Activated T-helper 1 cell treated with anti-CD3 and anti-CD28 coated beads, Interleukin-12 subunit alpha, Interleukin-12 subunit beta, Interleukin-2, Interleukin-4 antibody, amounts not matched to agents 30 ng/mL and 10 ng/mL and 1 ng/mL, durations not matched to agents 14 hours and 24 hours and 36 hours (primary cell): Measurements from ENCODE around the gene RBM26. TPM values are rescaled to one million over a fixed set of nuclear protein-coding genes. Genes with fewer than 3 reads are reported as not detected.
"Not testable (repeated sequence)": the region's sequence is repeated elsewhere in the genome, so short reads cannot be mapped to it uniquely, and the experiment has no call there.

Source experiments
- DNase-seq: peaks from one replicate; pipeline ENCODE4 v3.0.0; 2021; ENCODE audit warnings: low spot score
- H3K27ac Mint-ChIP-seq: one replicate; pipeline ENCODE4 v1.8.0; 2021; ENCODE audit warnings: mild to moderate bottlenecking, mixed read lengths
- H3K27me3 Mint-ChIP-seq: one replicate; pipeline ENCODE4 v1.8.0; 2022; ENCODE audit warnings: mild to moderate bottlenecking, moderate library complexity, mixed read lengths; ENCODE audit not compliant: insufficient read depth
- H3K36me3 Mint-ChIP-seq: one replicate; pipeline ENCODE4 v1.8.0; 2021; ENCODE audit warnings: low read depth, mixed read lengths
- H3K4me1 Mint-ChIP-seq: one replicate; pipeline ENCODE4 v1.8.0; 2021; ENCODE audit warnings: low read depth, mixed read lengths
- H3K4me3 Mint-ChIP-seq: one replicate; pipeline ENCODE4 v1.8.0; 2021; ENCODE audit warnings: mild to moderate bottlenecking, moderate library complexity, mixed read lengths
- H3K9me3 Mint-ChIP-seq: one replicate; pipeline ENCODE4 v1.8.0; 2021; ENCODE audit warnings: mixed read lengths
- intact Hi-C: fragments of 100-400 bp; cut with micrococcal nuclease; formaldehyde crosslinking; loops from one replicate; pipeline ENCODE4 v1.15.1; 2024
- total RNA-seq: library from RNA; stranded (reverse); gene quantifications from 2 replicates; pipeline ENCODE4 v1.2.3, GENCODE V29; 2022

RBM26 gene
- total RNA-seq, 1 donor from 2014 or later = 99.3 TPM

- Mint-ChIP-seq H3K4me3 (no peak overlapping the region), H3K36me3 (peaks cover 3% of the 10 kb centered on the region), H3K4me1 (no peaks in the 10 kb centered on the region), H3K27me3 (peaks cover 21% of the 10 kb centered on the region), H3K9me3 (no peaks in the 10 kb centered on the region), H3K27ac (no peak overlapping the region)
- DNase-seq = no peak
- intact Hi-C loops = no loop called here
Observed at GRCh38 chr13:79306650-79307049, 99.4 kb downstream of the RBM26 start.

- no peaks in the 10 kb centered on the region for H3K4me1 Mint-ChIP-seq
- no peaks in the 10 kb centered on the region for H3K9me3 Mint-ChIP-seq
- H3K27ac Mint-ChIP-seq = no peak overlapping the region
- H3K27me3 Mint-ChIP-seq = peaks cover 4% of the 10 kb centered on the region
- intact Hi-C loops = no loop called here
- no peak for DNase-seq
- H3K36me3 Mint-ChIP-seq = no peaks in the 10 kb centered on the region
- no peak overlapping the region for H3K4me3 Mint-ChIP-seq
Observed at GRCh38 chr13:79297128-79297527, 108.9 kb downstream of the RBM26 start.

GRCh38 chr13:79295906-79296706 lies 109.9 kb downstream of the RBM26 start:
- DNase-seq = no peak
- intact Hi-C loops = no loop called here
- H3K4me3 Mint-ChIP-seq = no peak overlapping the region
- H3K27ac Mint-ChIP-seq = no peak overlapping the region
- H3K27me3 Mint-ChIP-seq = peaks cover 4% of the 10 kb centered on the region
- H3K36me3 Mint-ChIP-seq = no peaks in the 10 kb centered on the region
- no peaks in the 10 kb centered on the region for H3K4me1 Mint-ChIP-seq
- no peaks in the 10 kb centered on the region for H3K9me3 Mint-ChIP-seq

- Mint-ChIP-seq H3K9me3 (no peaks in the 10 kb centered on the region), H3K4me3 (no peak overlapping the region), H3K27me3 (peaks cover 11% of the 10 kb centered on the region), H3K27ac (no peak overlapping the region), H3K36me3 (no peaks in the 10 kb centered on the region), H3K4me1 (no peaks in the 10 kb centered on the region)
- intact Hi-C loops = no loop called here
- DNase-seq = no peak
Observed at GRCh38 chr13:79290595-79291244, 115.3 kb downstream of the RBM26 start.

GRCh38 chr13:79289571-79289970 lies 116.5 kb downstream of the RBM26 start:
- peaks cover 16% of the 10 kb centered on the region for H3K27me3 Mint-ChIP-seq
- no peak overlapping the region for H3K4me3 Mint-ChIP-seq
- intact Hi-C loops = no loop called here
- no peak for DNase-seq
- no peak overlapping the region for H3K27ac Mint-ChIP-seq
- H3K4me1 Mint-ChIP-seq = no peaks in the 10 kb centered on the region
- no peaks in the 10 kb centered on the region for H3K36me3 Mint-ChIP-seq
- no peaks in the 10 kb centered on the region for H3K9me3 Mint-ChIP-seq

- H3K36me3 Mint-ChIP-seq = no peaks in the 10 kb centered on the region
- intact Hi-C loops = no loop called here
- DNase-seq = no peak
- no peak overlapping the region for H3K4me3 Mint-ChIP-seq
- H3K9me3 Mint-ChIP-seq = no peaks in the 10 kb centered on the region
- H3K4me1 Mint-ChIP-seq = no peaks in the 10 kb centered on the region
- peaks cover 12% of the 10 kb centered on the region for H3K27me3 Mint-ChIP-seq
- H3K27ac Mint-ChIP-seq = no peak overlapping the region
Observed at GRCh38 chr13:79287939-79288795, 117.9 kb downstream of the RBM26 start.

GRCh38 chr13:79285159-79285558 lies 120.9 kb downstream of the RBM26 start:
- Mint-ChIP-seq H3K36me3 (no peaks in the 10 kb centered on the region), H3K4me3 (no peak overlapping the region), H3K9me3 (no peaks in the 10 kb centered on the region), H3K27me3 (peaks cover 12% of the 10 kb centered on the region), H3K4me1 (no peaks in the 10 kb centered on the region), H3K27ac (no peak overlapping the region)
- DNase-seq = no peak
- intact Hi-C loops = no loop called here

GRCh38 chr13:79283742-79284141 lies 122.3 kb downstream of the RBM26 start:
- Mint-ChIP-seq H3K4me1 (no peaks in the 10 kb centered on the region), H3K27me3 (peaks cover 10% of the 10 kb centered on the region), H3K4me3 (no peak overlapping the region), H3K36me3 (no peaks in the 10 kb centered on the region), H3K27ac (no peak overlapping the region), H3K9me3 (no peaks in the 10 kb centered on the region)
- DNase-seq = no peak
- intact Hi-C loops = no loop called here

- intact Hi-C loops = no loop called here
- H3K4me1 Mint-ChIP-seq = no peaks in the 10 kb centered on the region
- DNase-seq = no peak
Observed at GRCh38 chr13:79282976-79283375, 123.1 kb downstream of the RBM26 start.

GRCh38 chr13:79282508-79282907 lies 123.5 kb downstream of the RBM26 start:
- Mint-ChIP-seq H3K9me3 (no peaks in the 10 kb centered on the region), H3K4me3 (no peak overlapping the region)
- intact Hi-C loops = no loop called here

More at GRCh38 chr13:79282976-79283375, 123.1 kb downstream of the RBM26 start:
- H3K4me3 Mint-ChIP-seq = no peak overlapping the region
- H3K9me3 Mint-ChIP-seq = no peaks in the 10 kb centered on the region
- no peaks in the 10 kb centered on the region for H3K36me3 Mint-ChIP-seq
- peaks cover 8% of the 10 kb centered on the region for H3K27me3 Mint-ChIP-seq
- no peak overlapping the region for H3K27ac Mint-ChIP-seq

GRCh38 chr13:79281339-79281747 lies 124.7 kb downstream of the RBM26 start:
- intact Hi-C loops = no loop called here
- peaks cover 7% of the 10 kb centered on the region for H3K27me3 Mint-ChIP-seq
- H3K4me3 Mint-ChIP-seq = no peak overlapping the region
- H3K36me3 Mint-ChIP-seq = no peaks in the 10 kb centered on the region
- DNase-seq = no peak
- H3K4me1 Mint-ChIP-seq = no peaks in the 10 kb centered on the region
- no peaks in the 10 kb centered on the region for H3K9me3 Mint-ChIP-seq
- no peak overlapping the region for H3K27ac Mint-ChIP-seq

More at GRCh38 chr13:79282508-79282907, 123.5 kb downstream of the RBM26 start:
- Mint-ChIP-seq H3K4me1 (no peaks in the 10 kb centered on the region), H3K27ac (no peak overlapping the region), H3K27me3 (peaks cover 7% of the 10 kb centered on the region), H3K36me3 (no peaks in the 10 kb centered on the region)
- no peak for DNase-seq

GRCh38 chr13:79279735-79280134 lies 126.3 kb downstream of the RBM26 start:
- H3K4me1 Mint-ChIP-seq, H3K4me3 Mint-ChIP-seq, H3K27ac Mint-ChIP-seq, DNase-seq, H3K27me3 Mint-ChIP-seq, intact Hi-C loops, H3K36me3 Mint-ChIP-seq, H3K9me3 Mint-ChIP-seq: not testable (repeated sequence)

GRCh38 chr13:79273045-79273444 lies 133.0 kb downstream of the RBM26 start:
- Mint-ChIP-seq H3K27me3 (peaks cover 2% of the 10 kb centered on the region), H3K36me3 (no peaks in the 10 kb centered on the region), H3K4me1 (no peaks in the 10 kb centered on the region), H3K4me3 (no peak overlapping the region), H3K27ac (no peak overlapping the region), H3K9me3 (no peaks in the 10 kb centered on the region)
- intact Hi-C loops = no loop called here
- no peak for DNase-seq
